ENCODE measurements around the gene LLGL2.

The LLGL2 gene

GRCh38 chr17:75511270-75511609, 14.3 kb upstream of the LLGL2 start:
- Histone ChIP-seq H3K27me3 (ENCODE audit: insufficient read depth, poor library complexity, severe bottlenecking) (no peaks in the 10 kb centered on the region), H3K4me3 (ENCODE audit: severe bottlenecking) (no peak overlapping the region), H3K36me3 (ENCODE audit: low read depth) (peaks cover 46% of the 10 kb centered on the region), H3K9me3 (ENCODE audit: severe bottlenecking) (no peaks in the 10 kb centered on the region), H3K27ac (ENCODE audit: poor library complexity, severe bottlenecking) (no peak overlapping the region), H3K4me1 (ENCODE audit: insufficient read depth, poor library complexity, severe bottlenecking) (peaks cover 9% of the 10 kb centered on the region)
- TF ChIP-seq, protein P1, sequence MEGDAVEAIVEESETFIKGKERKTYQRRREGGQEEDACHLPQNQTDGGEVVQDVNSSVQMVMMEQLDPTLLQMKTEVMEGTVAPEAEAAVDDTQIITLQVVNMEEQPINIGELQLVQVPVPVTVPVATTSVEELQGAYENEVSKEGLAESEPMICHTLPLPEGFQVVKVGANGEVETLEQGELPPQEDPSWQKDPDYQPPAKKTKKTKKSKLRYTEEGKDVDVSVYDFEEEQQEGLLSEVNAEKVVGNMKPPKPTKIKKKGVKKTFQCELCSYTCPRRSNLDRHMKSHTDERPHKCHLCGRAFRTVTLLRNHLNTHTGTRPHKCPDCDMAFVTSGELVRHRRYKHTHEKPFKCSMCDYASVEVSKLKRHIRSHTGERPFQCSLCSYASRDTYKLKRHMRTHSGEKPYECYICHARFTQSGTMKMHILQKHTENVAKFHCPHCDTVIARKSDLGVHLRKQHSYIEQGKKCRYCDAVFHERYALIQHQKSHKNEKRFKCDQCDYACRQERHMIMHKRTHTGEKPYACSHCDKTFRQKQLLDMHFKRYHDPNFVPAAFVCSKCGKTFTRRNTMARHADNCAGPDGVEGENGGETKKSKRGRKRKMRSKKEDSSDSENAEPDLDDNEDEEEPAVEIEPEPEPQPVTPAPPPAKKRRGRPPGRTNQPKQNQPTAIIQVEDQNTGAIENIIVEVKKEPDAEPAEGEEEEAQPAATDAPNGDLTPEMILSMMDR (IDR thresholded peaks at IDR 0.05; ENCODE audit: poor library complexity, severe bottlenecking) = no peak
- ATAC-seq (ENCODE audit: low read depth) (no peak), DNase-seq (ENCODE audit: low spot score) (no peak)

DNA sequence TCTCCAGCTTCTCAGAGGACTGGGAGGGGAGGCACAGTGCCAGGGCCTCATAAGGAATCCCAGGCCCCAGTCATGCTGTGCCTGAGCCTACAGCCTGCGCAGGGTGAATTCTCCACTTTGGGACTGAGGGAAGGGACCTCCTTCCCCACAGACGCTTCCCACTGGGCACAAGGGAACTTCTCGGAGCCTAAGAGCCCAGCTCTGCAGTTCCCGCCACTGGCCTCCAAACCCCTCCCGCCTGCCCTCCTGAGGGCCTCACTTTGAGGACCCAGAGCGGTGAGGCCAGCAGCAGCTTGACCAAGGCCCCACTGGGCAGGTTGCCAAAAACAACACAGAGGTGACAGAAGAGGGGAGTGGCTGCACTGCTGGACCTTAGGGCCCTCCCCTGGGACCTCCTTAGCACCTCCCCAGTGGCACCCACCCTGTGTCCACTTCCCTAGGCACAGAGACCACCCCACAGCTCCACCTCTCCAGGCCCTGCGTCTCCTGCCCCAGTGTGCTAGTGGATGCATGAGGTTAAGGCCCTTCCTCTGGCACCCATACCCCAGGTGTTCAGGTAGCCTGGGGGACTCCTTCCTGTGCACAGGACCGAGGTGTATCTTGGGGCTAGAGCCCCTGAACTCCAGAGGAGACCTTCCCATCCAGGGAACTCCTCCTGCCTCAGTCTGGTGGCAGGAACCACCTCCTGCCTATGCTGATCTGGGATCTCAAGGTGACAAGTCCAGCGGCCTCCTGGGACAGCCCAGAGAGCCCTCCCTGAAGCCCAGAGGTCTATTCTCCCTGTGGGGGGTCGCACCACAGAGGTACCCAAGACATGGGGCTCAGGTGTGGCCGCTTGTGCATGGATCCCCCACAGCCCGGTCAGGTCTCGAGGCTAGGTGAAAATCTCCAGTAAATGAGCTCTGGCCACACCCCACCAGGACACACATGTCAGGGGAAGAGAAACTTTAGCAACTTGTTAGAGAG, 13.6 kb upstream of the LLGL2 start:
- Histone ChIP-seq H3K9me3 (ENCODE audit: severe bottlenecking) (no peaks in the 10 kb centered on the region), H3K27me3 (ENCODE audit: insufficient read depth, poor library complexity, severe bottlenecking) (no peaks in the 10 kb centered on the region), H3K36me3 (ENCODE audit: low read depth) (peaks cover 40% of the 10 kb centered on the region), H3K27ac (ENCODE audit: poor library complexity, severe bottlenecking) (no peak overlapping the region), H3K4me3 (ENCODE audit: severe bottlenecking) (no peak overlapping the region), H3K4me1 (ENCODE audit: insufficient read depth, poor library complexity, severe bottlenecking) (peaks cover 9% of the 10 kb centered on the region)
- TF ChIP-seq, protein P1 (IDR thresholded peaks at IDR 0.05; ENCODE audit: poor library complexity, severe bottlenecking) = no peak
- ATAC-seq (ENCODE audit: low read depth) (no peak), DNase-seq (ENCODE audit: low spot score) (no peak)

DNA sequence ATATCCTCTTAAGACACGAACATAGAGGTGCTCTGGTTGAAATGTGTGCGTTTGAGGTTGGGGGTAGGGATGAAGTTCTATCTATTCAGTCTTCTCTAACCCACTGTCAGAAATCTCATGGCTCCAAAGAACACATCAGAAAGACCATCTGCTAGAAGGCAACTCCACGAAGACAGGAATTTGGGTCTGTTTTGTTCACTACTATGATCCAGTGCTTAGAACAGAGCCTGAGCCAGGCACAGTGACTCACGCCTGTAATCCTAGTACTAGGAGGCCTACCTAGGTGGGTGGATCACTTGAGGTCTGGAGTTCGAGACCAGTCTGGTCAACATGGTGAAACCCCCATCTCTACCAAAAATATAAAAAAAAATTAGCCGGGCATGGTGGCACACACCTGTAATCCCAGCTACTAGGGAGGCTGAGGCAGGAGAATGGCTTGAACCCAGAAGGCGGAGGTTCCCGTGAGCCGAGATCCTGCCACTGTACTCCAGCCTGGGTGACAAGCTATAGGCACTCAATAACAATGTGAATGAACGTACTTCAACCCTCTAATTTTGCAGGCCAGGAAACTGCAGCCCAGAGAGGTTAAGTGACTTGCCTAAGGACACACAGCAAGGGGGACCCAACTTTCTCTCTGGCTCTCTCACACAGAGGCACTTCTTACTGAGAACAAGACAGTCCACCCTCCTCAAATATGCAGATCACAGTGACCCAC, 12.4 kb upstream of the LLGL2 start:
- Histone ChIP-seq H3K4me3 (ENCODE audit: severe bottlenecking) (no peak overlapping the region), H3K27me3 (ENCODE audit: insufficient read depth, poor library complexity, severe bottlenecking) (no peaks in the 10 kb centered on the region), H3K36me3 (ENCODE audit: low read depth) (peaks cover 43% of the 10 kb centered on the region), H3K4me1 (ENCODE audit: insufficient read depth, poor library complexity, severe bottlenecking) (peaks cover 9% of the 10 kb centered on the region), H3K27ac (ENCODE audit: poor library complexity, severe bottlenecking) (peak overlapping the region; percentile 73), H3K9me3 (ENCODE audit: severe bottlenecking) (no peaks in the 10 kb centered on the region)
- TF ChIP-seq, protein P1 (IDR thresholded peaks at IDR 0.05; ENCODE audit: poor library complexity, severe bottlenecking) = no peak
- DNase-seq (ENCODE audit: low spot score) (no peak), ATAC-seq (ENCODE audit: low read depth) (no peak)

GRCh38 chr17:75513641-75514000, 11.9 kb upstream of the LLGL2 start:
- Histone ChIP-seq H3K36me3 (ENCODE audit: low read depth) (peaks cover 48% of the 10 kb centered on the region), H3K27me3 (ENCODE audit: insufficient read depth, poor library complexity, severe bottlenecking) (no peaks in the 10 kb centered on the region), H3K9me3 (ENCODE audit: severe bottlenecking) (no peaks in the 10 kb centered on the region), H3K27ac (ENCODE audit: poor library complexity, severe bottlenecking) (peak overlapping the region; percentile 73), H3K4me3 (ENCODE audit: severe bottlenecking) (no peak overlapping the region), H3K4me1 (ENCODE audit: insufficient read depth, poor library complexity, severe bottlenecking) (peaks cover 9% of the 10 kb centered on the region)
- TF ChIP-seq, protein P1 (IDR thresholded peaks at IDR 0.05; ENCODE audit: poor library complexity, severe bottlenecking) = no peak
- DNase-seq (ENCODE audit: low spot score) = no peak
- ATAC-seq (ENCODE audit: low read depth) = no peak

Measured in RWPE2 (cell line).